GM21723 (cell line): ENCODE measurements around the gene SASH1.

ENCODE experiments used
- ATAC-seq: cut with Tn5 transposase; IDR thresholded peaks from one replicate; pipeline ENCODE4 v1.9.1; 2021; ENCODE audit warnings: mild to moderate bottlenecking, moderate library complexity; ENCODE audit not compliant: unreplicated experiment

The SASH1 gene

DNA sequence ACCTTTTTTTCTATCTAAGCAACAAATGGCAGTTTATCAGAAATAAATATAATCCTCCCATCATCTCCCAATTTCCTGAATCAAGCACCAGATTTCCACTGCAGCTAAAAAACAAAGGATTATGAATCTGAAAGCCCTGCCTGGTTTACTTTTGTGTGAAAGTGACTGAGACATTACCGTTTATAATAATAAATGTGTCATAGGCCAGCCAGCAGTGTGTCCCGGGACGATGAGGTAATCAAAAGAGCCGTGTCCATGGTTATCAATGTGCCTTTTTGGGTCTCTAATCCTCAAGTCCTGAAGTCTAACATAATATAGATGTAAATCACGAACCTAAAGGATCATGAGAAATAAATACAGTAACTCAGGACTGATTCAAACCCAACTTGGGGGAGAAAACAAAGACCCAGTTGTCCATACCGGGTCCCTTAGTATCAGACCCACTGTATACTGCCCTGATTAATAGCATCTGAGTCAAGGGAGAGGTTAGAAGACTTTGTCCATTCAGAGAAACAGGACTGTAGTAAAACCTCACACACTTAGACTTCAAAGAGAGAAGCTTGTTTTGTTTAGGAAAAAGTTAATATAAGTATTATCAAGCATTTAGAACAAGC lies 149.1 kb downstream of the SASH1 start:
- no peak for ATAC-seq

DNA sequence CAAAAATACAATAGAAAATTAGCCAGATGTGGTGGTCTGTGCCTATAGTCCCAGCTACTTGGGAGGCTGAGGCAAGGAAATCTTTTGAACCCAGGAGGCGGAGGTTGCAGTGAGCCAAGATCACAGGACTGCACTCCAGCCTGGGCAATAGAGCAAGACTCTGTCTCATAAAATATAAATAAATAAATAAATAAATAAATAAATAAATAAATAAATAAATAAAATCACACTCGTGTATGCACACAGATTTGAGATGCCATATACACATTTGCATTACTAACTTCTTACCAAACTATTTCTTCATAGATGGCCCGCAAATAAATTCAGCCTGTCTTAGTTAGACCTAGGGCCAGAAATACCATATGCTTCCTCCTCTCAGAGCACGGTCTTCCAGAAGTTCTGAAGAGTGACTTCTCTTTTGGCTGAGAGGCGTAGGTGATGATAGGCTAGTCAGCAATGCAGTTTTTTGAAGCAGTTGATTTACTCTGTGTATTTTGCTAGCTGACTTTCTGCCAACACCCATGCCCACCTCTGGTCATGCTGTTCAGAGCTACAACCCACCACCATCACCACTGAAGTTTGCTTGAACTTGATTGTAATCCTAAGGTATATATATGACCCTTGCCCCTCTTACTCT lies 150.1 kb downstream of the SASH1 start:
- no peak for ATAC-seq

GRCh38 chr6:148493424-148493823 lies 150.8 kb downstream of the SASH1 start:
- no peak for ATAC-seq

DNA sequence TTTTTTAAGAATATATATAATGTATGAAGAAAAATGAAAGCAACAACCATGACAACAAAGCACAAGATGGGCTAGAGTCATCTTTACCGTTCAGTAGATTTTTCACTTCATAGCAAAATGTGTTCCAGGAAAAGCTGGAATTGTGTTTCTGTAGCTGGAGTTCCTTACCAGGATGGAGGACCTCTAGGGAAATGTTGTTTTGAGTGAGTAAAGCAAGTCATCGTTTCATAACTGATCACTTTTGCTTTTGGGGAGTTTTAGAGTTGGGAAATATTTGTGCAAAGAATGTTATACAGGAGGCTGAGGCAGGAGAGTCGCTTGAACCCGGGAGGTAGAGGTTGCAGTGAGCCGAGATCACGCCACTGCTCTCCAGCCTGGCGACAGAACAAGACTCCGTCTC lies 151.6 kb downstream of the SASH1 start:
- no peak for ATAC-seq

GRCh38 chr6:148495029-148495428 lies 152.4 kb downstream of the SASH1 start:
- no peak for ATAC-seq

DNA sequence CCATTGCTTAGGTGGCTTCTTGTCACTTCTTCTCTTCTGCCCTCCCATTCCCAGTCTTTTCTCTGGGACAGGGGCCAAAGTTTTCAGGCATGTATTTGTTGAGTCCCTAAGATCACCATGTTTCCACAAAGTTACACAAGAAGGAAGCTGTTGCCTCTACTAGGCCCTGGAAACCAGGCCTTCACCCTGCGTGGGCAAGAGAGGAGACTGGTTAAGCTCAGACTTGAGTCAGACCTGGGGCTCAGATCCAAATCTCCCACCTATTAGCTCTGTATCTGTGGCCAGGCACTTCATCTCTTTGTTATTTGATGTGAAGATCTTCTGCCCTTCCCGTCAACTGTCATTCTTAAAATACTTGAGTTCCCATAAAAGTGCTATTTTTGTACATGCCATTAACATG lies 154.6 kb downstream of the SASH1 start:
- ATAC-seq, result no peak

GRCh38 chr6:148497717-148498116 lies 155.1 kb downstream of the SASH1 start:
- ATAC-seq, result no peak

DNA sequence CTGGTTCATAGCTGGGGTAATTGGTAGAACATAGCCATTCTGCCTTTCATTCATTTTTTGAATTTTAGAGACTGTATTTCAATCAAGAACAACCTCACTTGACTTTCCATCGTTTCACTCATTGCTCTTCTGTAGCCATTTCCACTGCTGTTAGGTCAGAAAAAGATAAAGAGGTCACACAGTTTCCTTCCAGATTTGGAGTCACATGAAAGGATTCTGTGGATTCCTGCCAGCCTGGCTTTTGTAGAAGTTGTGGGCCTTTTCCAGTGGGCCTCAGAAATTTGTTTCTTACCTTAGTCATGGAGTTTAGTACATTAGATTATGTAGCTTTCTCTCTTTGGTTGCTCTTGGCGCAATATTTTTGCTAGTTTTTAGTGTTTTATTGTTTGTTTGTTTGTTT lies 157.8 kb downstream of the SASH1 start:
- ATAC-seq, result no peak

- no peak for ATAC-seq
These were observed 158.5 kb downstream of the SASH1 start for GRCh38 chr6:148501178-148501590.

DNA sequence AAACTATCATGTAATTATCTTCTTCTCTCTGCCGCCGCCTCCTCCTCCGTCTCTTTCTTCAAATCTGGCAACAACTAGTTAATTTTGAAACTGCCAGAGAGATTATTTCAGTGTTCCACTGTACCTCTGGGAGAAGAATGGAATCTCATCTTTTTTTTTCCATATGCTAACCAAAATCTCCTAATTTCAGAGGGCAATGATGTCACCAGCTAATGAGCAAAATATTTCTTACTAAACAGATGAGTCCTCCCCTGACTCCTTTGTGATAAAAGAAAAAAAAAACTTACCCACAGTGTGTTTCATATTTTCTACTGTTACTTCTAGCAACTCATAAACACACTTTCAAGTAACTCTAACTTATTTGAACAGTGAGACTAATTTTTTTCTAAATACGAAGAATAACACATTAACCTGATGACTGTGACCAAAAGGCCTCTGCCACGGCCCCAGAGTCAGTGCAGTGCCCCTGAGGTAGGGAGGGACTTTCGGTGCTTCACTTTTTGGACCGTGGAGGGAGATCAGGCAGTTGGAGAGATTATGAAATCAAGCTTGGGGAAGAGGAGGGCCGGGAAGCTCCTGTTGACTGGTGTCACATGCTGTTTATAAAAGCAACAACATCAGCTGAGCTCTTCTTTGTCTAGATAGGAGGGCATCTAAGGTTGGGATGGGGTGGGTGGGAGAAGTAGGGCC lies 159.6 kb downstream of the SASH1 start:
- ATAC-seq, result no peak

- no peak for ATAC-seq
These were observed 160.1 kb downstream of the SASH1 start for GRCh38 chr6:148502773-148503135.

DNA sequence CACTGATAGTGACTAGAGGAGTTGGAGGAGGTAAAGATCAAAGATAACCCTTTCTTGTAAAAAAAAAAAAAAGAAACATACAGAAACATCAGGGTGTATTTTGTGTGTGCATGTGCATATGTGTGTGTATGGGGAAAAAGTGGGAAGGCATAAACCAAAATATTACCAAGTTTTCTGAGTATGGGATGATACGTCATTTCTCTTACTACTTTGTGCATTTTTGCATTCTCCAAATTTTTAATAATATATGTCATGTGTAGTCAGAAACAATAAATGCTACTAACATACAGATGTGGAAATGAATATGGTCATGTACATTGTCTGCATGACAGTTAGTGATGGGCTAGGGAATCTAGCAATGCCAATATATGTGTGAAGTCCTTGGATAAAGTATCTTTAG lies 161.1 kb downstream of the SASH1 start:
- no peak for ATAC-seq

- no peak for ATAC-seq
These were observed 165.1 kb downstream of the SASH1 start for GRCh38 chr6:148507774-148508173.

- ATAC-seq, result no peak
These were observed 165.9 kb downstream of the SASH1 start for GRCh38 chr6:148508401-148509041.

- peak; percentile 35 for ATAC-seq
These were observed 166.6 kb downstream of the SASH1 start for GRCh38 chr6:148509119-148509799.

GRCh38 chr6:148509800-148510581 lies 167.4 kb downstream of the SASH1 start:
- peak; percentile 75 for ATAC-seq

DNA sequence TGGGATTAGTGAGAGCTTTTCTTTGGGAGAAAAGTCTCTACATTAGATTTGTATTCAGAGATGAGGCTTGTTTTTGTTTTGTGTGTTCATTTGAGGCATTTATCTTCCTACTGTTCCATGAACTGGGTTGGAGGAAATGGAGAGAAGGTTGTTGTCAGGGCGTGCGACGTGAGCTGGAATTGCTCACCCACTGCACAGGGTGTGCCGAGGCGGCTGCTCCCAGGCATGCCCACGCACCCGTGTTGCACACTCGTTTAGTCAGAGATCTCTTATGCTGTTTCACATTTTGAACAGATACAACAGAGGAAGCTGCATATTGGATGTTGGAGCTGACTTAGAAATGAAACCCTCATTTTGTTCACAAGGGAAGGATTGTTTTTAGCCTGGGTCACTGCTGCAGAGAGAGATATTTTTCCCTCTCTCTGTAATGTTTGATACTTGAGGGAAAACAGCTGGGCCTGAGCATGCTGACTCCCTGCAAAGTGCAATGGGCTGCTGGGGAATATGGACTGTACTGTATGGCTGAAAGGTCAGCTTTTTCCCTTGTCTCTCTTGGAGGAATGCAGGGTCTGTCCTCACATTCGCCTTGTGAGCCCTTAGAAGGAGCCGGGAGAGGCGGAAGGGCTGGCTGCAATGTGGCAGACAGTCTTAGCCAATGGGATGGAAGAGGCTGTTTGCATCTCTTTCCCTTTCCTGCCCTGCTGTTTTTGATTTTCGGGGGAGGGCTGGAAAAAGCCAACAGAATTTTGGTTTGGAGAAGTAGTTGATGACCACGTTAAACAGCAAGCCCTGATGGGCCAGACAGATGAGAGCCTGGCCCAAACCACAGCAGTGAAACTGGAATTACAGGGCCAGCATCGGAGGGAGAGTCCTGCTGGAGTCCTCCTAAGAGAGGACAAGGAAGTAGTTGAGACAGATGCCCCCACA lies 170.8 kb downstream of the SASH1 start:
- no peak for ATAC-seq

DNA sequence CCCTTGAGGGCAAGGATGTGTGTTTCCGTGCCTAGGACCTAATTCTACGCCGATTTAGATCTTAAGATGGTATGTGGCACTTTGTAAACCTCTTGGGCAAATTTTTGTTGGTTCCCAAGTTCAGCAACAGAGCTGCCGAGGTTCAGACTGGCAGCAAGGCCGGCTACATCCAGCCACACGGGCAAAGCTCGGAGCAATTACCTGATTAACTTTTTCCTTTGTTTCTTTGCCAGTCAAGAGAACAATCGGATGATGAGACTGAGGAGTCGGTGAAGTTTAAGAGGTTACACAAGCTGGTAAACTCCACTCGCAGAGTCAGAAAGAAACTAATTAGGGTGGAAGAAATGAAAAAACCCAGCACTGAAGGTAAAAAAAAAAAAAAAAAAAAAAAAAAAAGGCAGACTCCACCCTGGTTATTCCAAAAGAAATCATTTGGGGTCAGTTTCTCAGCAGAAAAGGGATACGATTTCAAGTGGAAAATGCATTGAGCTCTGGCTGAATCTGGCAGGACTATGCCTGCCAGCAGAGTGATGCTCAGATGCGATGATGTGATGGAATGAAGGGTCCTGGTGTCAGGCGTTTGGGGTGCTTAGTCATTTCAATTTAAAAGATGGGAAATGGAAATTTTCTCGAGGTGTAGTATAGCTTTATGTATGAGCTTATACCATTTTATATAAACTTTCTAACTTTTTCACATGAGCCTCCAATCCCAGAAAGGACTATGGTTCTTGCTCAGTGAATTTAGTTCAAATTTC lies 171.6 kb downstream of the SASH1 start:
- no peak for ATAC-seq

DNA sequence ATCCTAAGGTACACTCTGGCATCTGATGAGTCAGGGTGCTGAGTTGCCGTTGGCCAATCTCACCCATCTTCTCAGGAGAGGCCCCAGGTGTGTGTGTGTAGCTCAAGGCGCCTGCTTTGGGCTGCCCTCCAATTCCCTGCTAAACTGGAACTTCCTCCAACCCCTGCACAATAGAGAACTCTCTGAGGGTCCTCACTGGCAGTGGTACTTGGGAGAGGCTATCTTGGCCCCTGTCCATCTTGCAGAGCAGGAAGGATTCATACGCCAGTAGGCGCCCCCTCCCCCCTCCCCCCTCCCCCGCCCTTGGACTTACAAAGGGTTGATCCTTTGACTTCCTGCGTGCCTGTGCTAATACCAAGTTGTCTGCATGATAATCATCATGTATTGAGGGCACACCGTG lies 173.6 kb downstream of the SASH1 start:
- ATAC-seq, result no peak
